ENCODE measurements around the gene AMOTL2.

AMOTL2 gene

GRCh38 chr3:134320749-134321148 lies 53.5 kb downstream of the AMOTL2 start:
- DNase-seq (ENCODE audit: extremely low read depth, low read depth), result no peak
- TF ChIP-seq CTCF (IDR thresholded peaks at IDR 0.05; ENCODE audit: low read depth, low read length), result no peak

- TF ChIP-seq CTCF (IDR thresholded peaks at IDR 0.05; ENCODE audit: low read depth, low read length), result no peak
- DNase-seq (ENCODE audit: extremely low read depth, low read depth), result no peak
Observed at GRCh38 chr3:134319931-134320330, 54.3 kb downstream of the AMOTL2 start.

GRCh38 chr3:134318166-134318565 lies 56.1 kb downstream of the AMOTL2 start:
- no peak for DNase-seq (ENCODE audit: extremely low read depth, low read depth)
- no peak for TF ChIP-seq CTCF (IDR thresholded peaks at IDR 0.05; ENCODE audit: low read depth, low read length)

- DNase-seq (ENCODE audit: extremely low read depth, low read depth), result no peak
- no peak for TF ChIP-seq CTCF (IDR thresholded peaks at IDR 0.05; ENCODE audit: low read depth, low read length)
Observed at GRCh38 chr3:134317106-134317947, 56.9 kb downstream of the AMOTL2 start.

- no peak for TF ChIP-seq CTCF (IDR thresholded peaks at IDR 0.05; ENCODE audit: low read depth, low read length)
- DNase-seq (ENCODE audit: extremely low read depth, low read depth), result no peak
Observed at GRCh38 chr3:134315286-134316106, 58.8 kb downstream of the AMOTL2 start.

- DNase-seq (ENCODE audit: extremely low read depth, low read depth), result no peak
- TF ChIP-seq CTCF (IDR thresholded peaks at IDR 0.05; ENCODE audit: low read depth, low read length), result no peak
Observed at GRCh38 chr3:134314588-134315285, 59.5 kb downstream of the AMOTL2 start.
